ENCODE measurements around the gene SCN2B. TPM values are rescaled to one million over a fixed set of nuclear protein-coding genes. Genes with fewer than 3 reads are reported as not detected.

Gene SCN2B
- total and polyA plus RNA-seq, 10 donors, result 0.02 to 0.15 (median 0.04) TPM; not detected in 4

GRCh38 chr11:118128721-118129470 lies 47.5 kb downstream of the SCN2B start:
- intact Hi-C loops (cut with DNase I; ENCODE audit: low total_unique reads), result no loop called here
- DNase-seq, result no peak

GRCh38 chr11:118128310-118128709 lies 48.1 kb downstream of the SCN2B start:
- no peaks in the 10 kb centered on the region for H3K4me1 ChIP-seq
- H3K4me3 ChIP-seq, result no peak overlapping the region
- H3K36me3 ChIP-seq, result no peaks in the 10 kb centered on the region
- 68 to 84% (median 68%) methylated on average over 4 of the region's 4 CpGs for WGBS, 5 donors
- peaks cover 0 to 7% (median 0%) of the 10 kb centered on the region in 7 donors for H3K27me3 ChIP-seq (replicated peaks in 1 of 7)
- H3K9me3 ChIP-seq, result no peaks in the 10 kb centered on the region
- intact Hi-C loops (cut with DNase I; ENCODE audit: low total_unique reads), result no loop called here
- no peak overlapping the region for H3K27ac ChIP-seq
- TF ChIP-seq CTCF (IDR thresholded peaks at IDR 0.05 in 8 of 11, conservative IDR thresholded peaks at IDR 0.05 in 3 of 11), result no peak
- TF ChIP-seq POLR2AphosphoS5 (IDR thresholded peaks at IDR 0.05), result no peak
- TF ChIP-seq POLR2A (IDR thresholded peaks at IDR 0.05), result no peak
- no peak for DNase-seq

More at GRCh38 chr11:118128721-118129470, 47.5 kb downstream of the SCN2B start:
- Histone ChIP-seq H3K9me3 (no peaks in the 10 kb centered on the region), H3K36me3 (no peaks in the 10 kb centered on the region), H3K27ac (no peak overlapping the region), H3K27me3 (replicated peaks in 1 of 7) (peaks cover 0 to 13% (median 0%) of the 10 kb centered on the region in 7 donors), H3K4me3 (no peak overlapping the region), H3K4me1 (no peaks in the 10 kb centered on the region)
- TF ChIP-seq CTCF (IDR thresholded peaks at IDR 0.05 in 8 of 11, conservative IDR thresholded peaks at IDR 0.05 in 3 of 11) (no peak), POLR2AphosphoS5 (IDR thresholded peaks at IDR 0.05) (no peak)
- WGBS, 5 donors, result 65 to 71% (median 68%) methylated on average over 11 of the region's 11 CpGs

GRCh38 chr11:118126082-118126838 lies 50.2 kb downstream of the SCN2B start:
- WGBS, 5 donors, result 74 to 88% (median 81%) methylated on average over 7 of the region's 7 CpGs
- Histone ChIP-seq H3K36me3 (no peaks in the 10 kb centered on the region), H3K27me3 (replicated peaks in 1 of 7) (peaks cover 0 to 6% (median 0%) of the 10 kb centered on the region in 7 donors), H3K4me1 (no peaks in the 10 kb centered on the region), H3K4me3 (no peak overlapping the region), H3K9me3 (no peaks in the 10 kb centered on the region), H3K27ac (no peak overlapping the region)
- DNase-seq, result no peak
- intact Hi-C loops (cut with DNase I; ENCODE audit: low total_unique reads), result no loop called here
- TF ChIP-seq POLR2A (IDR thresholded peaks at IDR 0.05) (no peak), POLR2AphosphoS5 (IDR thresholded peaks at IDR 0.05) (no peak), CTCF (IDR thresholded peaks at IDR 0.05 in 8 of 11, conservative IDR thresholded peaks at IDR 0.05 in 3 of 11) (no peak)

- intact Hi-C loops (cut with DNase I; ENCODE audit: low total_unique reads), result no loop called here
- DNase-seq, result no peak
- WGBS, 5 donors, result 66 to 81% (median 77%) methylated on average over 8 of the region's 8 CpGs
- no peaks in the 10 kb centered on the region for H3K4me1 ChIP-seq
- no peak overlapping the region for H3K27ac ChIP-seq
- no peaks in the 10 kb centered on the region for H3K9me3 ChIP-seq
- H3K27me3 ChIP-seq (replicated peaks in 1 of 7), result peaks cover 0 to 6% (median 0%) of the 10 kb centered on the region in 7 donors
- TF ChIP-seq CTCF (IDR thresholded peaks at IDR 0.05 in 8 of 11, conservative IDR thresholded peaks at IDR 0.05 in 3 of 11) (no peak), POLR2AphosphoS5 (IDR thresholded peaks at IDR 0.05) (no peak), POLR2A (IDR thresholded peaks at IDR 0.05) (no peak)
- H3K36me3 ChIP-seq, result no peaks in the 10 kb centered on the region
- H3K4me3 ChIP-seq, result no peak overlapping the region
These were observed 51.4 kb downstream of the SCN2B start for GRCh38 chr11:118124929-118125535.
